ENCODE data around the gene MAPK8. TPM values are rescaled to one million over a fixed set of nuclear protein-coding genes. Genes with fewer than 3 reads are reported as not detected.

Gene MAPK8
- total and polyA plus RNA-seq, 7 donors, result 17.4 to 74.5 (median 46.7) TPM

GRCh38 chr10:48439031-48439430 is 132.6 kb downstream of the MAPK8 start:
- WGBS, 2 donors, result 90 to 96% methylated on average over 2 of the region's 2 CpGs
- Histone ChIP-seq H3K9me3 (no peaks in the 10 kb centered on the region), H3K36me3 (peaks cover 0 to 35% (median 6%) of the 10 kb centered on the region in 4 donors), H3K4me1 (no peaks in the 10 kb centered on the region), H3K4me3 (no peak overlapping the region), H3K27me3 (no peaks in the 10 kb centered on the region), H3K27ac (no peak overlapping the region)
- no peak for TF ChIP-seq EP300 (IDR thresholded peaks at IDR 0.05)
- TF ChIP-seq POLR2AphosphoS5 (IDR thresholded peaks at IDR 0.05), result no peak
- TF ChIP-seq, protein P1, sequence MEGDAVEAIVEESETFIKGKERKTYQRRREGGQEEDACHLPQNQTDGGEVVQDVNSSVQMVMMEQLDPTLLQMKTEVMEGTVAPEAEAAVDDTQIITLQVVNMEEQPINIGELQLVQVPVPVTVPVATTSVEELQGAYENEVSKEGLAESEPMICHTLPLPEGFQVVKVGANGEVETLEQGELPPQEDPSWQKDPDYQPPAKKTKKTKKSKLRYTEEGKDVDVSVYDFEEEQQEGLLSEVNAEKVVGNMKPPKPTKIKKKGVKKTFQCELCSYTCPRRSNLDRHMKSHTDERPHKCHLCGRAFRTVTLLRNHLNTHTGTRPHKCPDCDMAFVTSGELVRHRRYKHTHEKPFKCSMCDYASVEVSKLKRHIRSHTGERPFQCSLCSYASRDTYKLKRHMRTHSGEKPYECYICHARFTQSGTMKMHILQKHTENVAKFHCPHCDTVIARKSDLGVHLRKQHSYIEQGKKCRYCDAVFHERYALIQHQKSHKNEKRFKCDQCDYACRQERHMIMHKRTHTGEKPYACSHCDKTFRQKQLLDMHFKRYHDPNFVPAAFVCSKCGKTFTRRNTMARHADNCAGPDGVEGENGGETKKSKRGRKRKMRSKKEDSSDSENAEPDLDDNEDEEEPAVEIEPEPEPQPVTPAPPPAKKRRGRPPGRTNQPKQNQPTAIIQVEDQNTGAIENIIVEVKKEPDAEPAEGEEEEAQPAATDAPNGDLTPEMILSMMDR (IDR thresholded peaks at IDR 0.05), result no peak
- no peak for TF ChIP-seq POLR2A (IDR thresholded peaks at IDR 0.05)
- intact Hi-C loops (cut with DNase I), result no loop called here
- DNase-seq, result no peak

GRCh38 chr10:48439581-48440041 is 133.1 kb downstream of the MAPK8 start:
- H3K9me3 ChIP-seq, result no peaks in the 10 kb centered on the region
- H3K36me3 ChIP-seq, result peaks cover 0 to 33% (median 3%) of the 10 kb centered on the region in 4 donors
- TF ChIP-seq, protein P1 (IDR thresholded peaks at IDR 0.05), result no peak
- no peak for TF ChIP-seq EP300 (IDR thresholded peaks at IDR 0.05)
- no peak for TF ChIP-seq POLR2AphosphoS5 (IDR thresholded peaks at IDR 0.05)
- no peak for TF ChIP-seq POLR2A (IDR thresholded peaks at IDR 0.05)
- no peaks in the 10 kb centered on the region for H3K27me3 ChIP-seq
- no peak overlapping the region for H3K27ac ChIP-seq
- 19 to 62% methylated on average over 10 of the region's 10 CpGs for WGBS, 2 donors
- intact Hi-C loops (cut with DNase I), result no loop called here
- no peaks in the 10 kb centered on the region for H3K4me1 ChIP-seq
- no peak overlapping the region for H3K4me3 ChIP-seq
- DNase-seq, result no peak

DNA sequence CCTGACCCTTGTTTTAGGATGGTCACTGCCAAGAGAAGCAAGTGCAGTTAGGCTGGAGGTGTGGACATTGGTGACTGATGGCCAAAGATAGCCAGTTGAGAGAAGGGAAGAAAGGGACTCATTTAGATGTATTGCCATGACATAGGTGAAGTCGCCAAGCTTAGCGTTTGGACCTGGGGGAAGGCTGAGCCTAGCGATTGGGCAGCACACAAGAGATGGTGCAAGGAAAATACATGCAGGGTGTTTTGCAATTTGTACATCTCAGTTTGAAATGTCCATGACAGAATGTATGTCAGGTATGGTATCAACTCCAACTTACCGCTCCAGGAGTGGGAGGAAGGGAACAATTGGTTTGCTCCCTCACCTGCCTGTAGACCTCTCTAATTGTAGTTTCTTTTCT is 134.3 kb downstream of the MAPK8 start:
- peaks cover 0 to 22% (median 2%) of the 10 kb centered on the region in 4 donors for H3K36me3 ChIP-seq
- H3K9me3 ChIP-seq, result no peaks in the 10 kb centered on the region
- H3K4me1 ChIP-seq, result no peaks in the 10 kb centered on the region
- intact Hi-C loops (cut with DNase I), result no loop called here
- TF ChIP-seq POLR2A (IDR thresholded peaks at IDR 0.05) (no peak), EP300 (IDR thresholded peaks at IDR 0.05) (no peak)
- no peak overlapping the region for H3K4me3 ChIP-seq
- no peak overlapping the region for H3K27ac ChIP-seq
- H3K27me3 ChIP-seq, result no peaks in the 10 kb centered on the region
- DNase-seq, result no peak
- 96 to 99% methylated on average over 4 of the region's 4 CpGs for WGBS, 2 donors

DNA sequence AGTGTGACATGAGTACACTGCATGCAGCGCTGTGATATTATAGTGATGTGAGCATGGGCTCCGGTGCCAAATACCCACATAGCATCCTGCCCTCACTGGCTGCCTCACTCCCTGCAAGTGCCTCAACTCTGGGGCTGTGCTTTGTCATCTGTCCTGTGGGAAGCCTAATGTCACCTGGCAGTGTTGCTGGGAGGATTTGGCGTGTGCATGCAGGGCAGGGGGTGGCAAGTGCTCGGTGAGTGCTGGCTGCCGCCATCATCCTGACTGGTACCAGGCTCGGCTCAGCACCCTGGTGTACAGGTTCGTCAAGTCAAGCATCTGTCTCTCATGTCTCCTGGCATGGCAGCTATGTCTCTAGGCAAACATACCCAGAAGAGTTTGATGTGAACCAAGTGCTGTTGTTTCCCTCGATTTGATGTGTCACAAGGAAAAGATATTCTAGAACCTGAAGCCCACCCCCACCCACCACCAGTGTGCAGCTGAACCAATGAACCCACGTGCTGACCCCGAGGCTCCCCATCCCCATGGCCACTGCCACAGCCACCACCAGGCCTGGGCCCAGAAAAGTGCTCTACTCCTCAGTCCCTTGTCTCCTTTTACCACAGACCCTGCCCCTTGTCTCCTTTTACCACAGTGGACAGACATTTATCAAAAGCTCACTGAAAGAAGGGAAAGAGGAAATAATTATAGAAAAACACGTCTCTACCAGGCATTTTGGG is 135.8 kb downstream of the MAPK8 start:
- intact Hi-C loops (cut with DNase I), result no loop called here
- peaks cover 0 to 7% (median 2%) of the 10 kb centered on the region in 4 donors for H3K36me3 ChIP-seq
- H3K27ac ChIP-seq, result no peak overlapping the region
- H3K9me3 ChIP-seq, result no peaks in the 10 kb centered on the region
- H3K4me1 ChIP-seq, result no peaks in the 10 kb centered on the region
- H3K4me3 ChIP-seq, result no peak overlapping the region
- no peak for DNase-seq
- no peaks in the 10 kb centered on the region for H3K27me3 ChIP-seq
- TF ChIP-seq POLR2A (IDR thresholded peaks at IDR 0.05) (no peak), POLR2AphosphoS5 (IDR thresholded peaks at IDR 0.05) (no peak), EP300 (IDR thresholded peaks at IDR 0.05) (no peak)
- TF ChIP-seq, protein P1 (IDR thresholded peaks at IDR 0.05), result no peak
- WGBS, 2 donors, result 80 to 87% methylated on average over 11 of the region's 11 CpGs

DNA sequence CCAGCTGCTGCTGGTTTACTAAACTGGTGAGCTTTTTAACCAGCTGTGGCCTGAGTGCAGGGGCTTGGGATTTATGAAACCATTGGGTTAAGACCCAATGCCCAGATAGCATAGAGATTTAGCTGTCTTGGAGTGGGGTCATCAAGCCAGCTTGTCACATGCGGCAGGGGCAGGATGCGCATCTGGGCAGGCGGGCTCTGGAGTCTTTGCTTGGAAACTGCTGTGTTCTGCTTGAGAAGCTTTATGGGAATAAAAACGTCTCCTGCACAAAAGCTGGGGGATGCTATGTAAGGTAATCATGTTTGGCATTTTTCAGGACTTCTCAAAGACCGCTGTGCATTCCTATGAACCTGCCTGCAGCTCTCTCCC is 136.3 kb downstream of the MAPK8 start:
- Histone ChIP-seq H3K4me3 (no peak overlapping the region), H3K36me3 (peaks cover 0 to 4% (median under 1%) of the 10 kb centered on the region in 4 donors), H3K4me1 (no peaks in the 10 kb centered on the region), H3K27me3 (no peaks in the 10 kb centered on the region), H3K27ac (no peak overlapping the region), H3K9me3 (no peaks in the 10 kb centered on the region)
- 77 to 85% methylated on average over 5 of the region's 5 CpGs for WGBS, 2 donors
- intact Hi-C loops (cut with DNase I), result no loop called here
- no peak for DNase-seq
- TF ChIP-seq POLR2AphosphoS5 (IDR thresholded peaks at IDR 0.05), result no peak

DNA sequence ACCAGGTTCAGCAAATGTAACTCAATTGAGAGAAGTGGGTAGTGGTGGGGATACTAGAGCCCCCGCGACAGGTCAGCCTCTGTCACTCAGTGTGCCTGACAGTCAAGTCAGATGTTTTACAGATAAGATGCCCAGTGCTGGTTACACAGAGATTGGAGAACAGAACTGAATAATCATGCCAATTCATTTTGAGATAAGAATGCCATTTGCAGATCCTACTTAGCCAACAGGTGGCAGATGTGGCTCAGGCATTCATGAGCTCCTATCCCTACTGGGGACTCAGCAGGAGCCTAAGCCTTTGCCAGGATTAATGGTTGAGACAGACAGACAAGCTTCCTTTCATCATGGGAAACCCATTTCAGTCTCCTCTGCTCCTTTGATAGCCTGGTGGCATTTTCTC is 137.8 kb downstream of the MAPK8 start:
- DNase-seq, result no peak

More for the DNA sequence above, 137.8 kb downstream of the MAPK8 start:
- Histone ChIP-seq H3K9me3 (no peaks in the 10 kb centered on the region), H3K4me1 (no peaks in the 10 kb centered on the region), H3K4me3 (no peak overlapping the region), H3K36me3 (no peaks in the 10 kb centered on the region), H3K27me3 (no peaks in the 10 kb centered on the region), H3K27ac (no peak overlapping the region)
- WGBS, 2 donors, result 62 to 71% methylated on average over 2 of the region's 2 CpGs
- intact Hi-C loops (cut with DNase I), result no loop called here
- TF ChIP-seq, protein P1 (IDR thresholded peaks at IDR 0.05), result no peak
- TF ChIP-seq POLR2AphosphoS5 (IDR thresholded peaks at IDR 0.05) (no peak), POLR2A (IDR thresholded peaks at IDR 0.05) (no peak), EP300 (IDR thresholded peaks at IDR 0.05) (no peak)
